Activated CD4-positive, alpha-beta T cell treated with anti-CD3 and anti-CD28 coated beads for 4 hours (primary cell): ENCODE data around the gene PPFIA1.

Experiments
- DNase-seq, 2 donors: peaks; one replicate each; pipeline ENCODE4 v3.0.0-alpha.2; 2020

Gene PPFIA1

DNA sequence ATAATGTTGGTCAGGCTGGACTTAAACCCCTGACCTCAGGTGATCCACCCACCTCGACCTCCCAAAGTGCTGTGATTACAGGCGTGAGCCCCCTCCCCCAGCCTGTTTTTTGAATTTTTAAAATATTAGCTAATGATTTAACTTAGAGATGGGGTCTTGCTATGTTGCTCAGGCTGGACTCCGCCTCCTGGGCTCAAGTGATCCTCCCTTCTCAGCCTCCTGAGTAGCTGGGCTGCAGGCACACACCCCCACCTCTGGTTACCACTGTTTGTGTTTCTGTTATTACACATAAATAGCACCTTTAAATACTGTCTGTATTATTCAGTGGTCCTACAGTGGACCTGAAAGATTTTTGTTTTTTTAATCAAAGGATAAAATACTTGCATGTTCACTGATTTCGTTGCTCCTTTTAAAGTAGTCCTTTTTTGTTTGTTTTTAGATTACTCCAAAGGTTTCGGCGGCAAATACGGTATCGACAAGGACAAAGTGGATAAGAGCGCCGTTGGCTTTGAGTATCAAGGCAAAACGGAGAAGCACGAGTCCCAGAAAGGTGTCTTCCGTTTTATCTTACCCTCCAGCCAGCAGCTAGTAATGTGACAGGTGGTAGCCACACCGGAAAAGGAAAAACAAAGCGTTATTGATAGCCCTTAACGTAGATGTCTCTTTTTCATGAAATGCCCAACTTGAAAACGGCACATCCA lies 149.0 kb downstream of the PPFIA1 start:
- no peak for DNase-seq

- no peak for DNase-seq
These were observed 149.5 kb downstream of the PPFIA1 start for GRCh38 chr11:70420008-70420464.

DNA sequence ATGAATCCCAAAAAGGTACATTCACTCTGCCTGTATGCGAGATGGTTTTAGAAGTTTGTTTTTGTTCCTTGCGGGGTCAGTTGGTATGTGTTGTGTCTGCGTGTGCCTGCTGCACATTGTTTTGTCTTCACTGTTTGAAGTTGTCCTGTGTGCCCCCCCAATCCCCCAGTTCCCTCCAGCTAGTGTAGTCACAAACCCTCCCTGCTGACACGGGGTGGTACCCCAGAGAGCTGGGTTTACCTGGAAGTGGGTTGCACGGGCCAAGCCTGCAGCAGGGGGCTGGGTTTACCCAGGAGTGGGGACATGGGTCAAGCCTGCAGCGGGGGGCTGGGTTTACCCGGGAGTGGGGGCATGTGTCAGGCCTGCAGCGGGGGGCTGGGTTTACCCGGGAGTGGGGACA lies 150.0 kb downstream of the PPFIA1 start:
- DNase-seq = no peak

GRCh38 chr11:70421123-70421522 lies 150.6 kb downstream of the PPFIA1 start:
- DNase-seq = no peak

GRCh38 chr11:70422692-70423522 lies 152.4 kb downstream of the PPFIA1 start:
- no peak for DNase-seq

GRCh38 chr11:70423523-70424505 lies 153.3 kb downstream of the PPFIA1 start:
- DNase-seq = no peak

DNA sequence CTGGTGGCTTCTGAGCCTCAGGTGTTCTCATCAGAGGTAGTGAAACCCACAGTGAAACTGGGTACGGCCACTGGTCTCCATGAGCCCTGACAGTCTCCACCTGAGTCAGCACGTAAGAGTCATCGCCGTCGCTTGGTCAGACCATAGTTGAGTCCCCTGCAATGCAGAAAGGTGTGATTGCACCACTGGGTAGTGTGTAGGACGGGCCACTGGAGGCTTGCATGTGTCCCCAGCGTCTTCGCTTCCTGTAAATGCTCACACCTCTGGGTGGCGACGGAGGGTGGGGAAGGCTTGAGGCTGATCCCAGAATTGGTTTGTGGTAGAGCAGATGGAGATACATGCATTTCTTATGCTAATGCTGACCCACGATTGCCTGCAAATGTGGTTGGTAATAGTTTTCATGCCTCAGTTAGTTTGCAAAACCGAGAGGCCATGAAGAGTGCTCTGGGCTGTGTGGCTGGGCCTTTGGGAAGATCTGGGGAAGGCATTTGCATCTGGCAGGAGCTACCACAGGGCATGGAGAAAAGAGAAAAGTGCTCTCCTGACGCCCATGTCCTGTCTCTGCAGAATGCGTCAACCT lies 154.4 kb downstream of the PPFIA1 start:
- DNase-seq = no peak

GRCh38 chr11:70427436-70427835 lies 156.9 kb downstream of the PPFIA1 start:
- no peak for DNase-seq

GRCh38 chr11:70428701-70429427 lies 158.4 kb downstream of the PPFIA1 start:
- DNase-seq = no peak

GRCh38 chr11:70429428-70429705 lies 158.9 kb downstream of the PPFIA1 start:
- DNase-seq = no peak

- DNase-seq = no peak
These were observed 159.4 kb downstream of the PPFIA1 start for GRCh38 chr11:70429724-70430521.

- no peak for DNase-seq
These were observed 160.4 kb downstream of the PPFIA1 start for GRCh38 chr11:70430671-70431574.

GRCh38 chr11:70431611-70432010 lies 161.1 kb downstream of the PPFIA1 start:
- DNase-seq = no peak

- DNase-seq = no peak
These were observed 161.6 kb downstream of the PPFIA1 start for GRCh38 chr11:70432065-70432464.

- no peak for DNase-seq
These were observed 162.1 kb downstream of the PPFIA1 start for GRCh38 chr11:70432580-70432979.

DNA sequence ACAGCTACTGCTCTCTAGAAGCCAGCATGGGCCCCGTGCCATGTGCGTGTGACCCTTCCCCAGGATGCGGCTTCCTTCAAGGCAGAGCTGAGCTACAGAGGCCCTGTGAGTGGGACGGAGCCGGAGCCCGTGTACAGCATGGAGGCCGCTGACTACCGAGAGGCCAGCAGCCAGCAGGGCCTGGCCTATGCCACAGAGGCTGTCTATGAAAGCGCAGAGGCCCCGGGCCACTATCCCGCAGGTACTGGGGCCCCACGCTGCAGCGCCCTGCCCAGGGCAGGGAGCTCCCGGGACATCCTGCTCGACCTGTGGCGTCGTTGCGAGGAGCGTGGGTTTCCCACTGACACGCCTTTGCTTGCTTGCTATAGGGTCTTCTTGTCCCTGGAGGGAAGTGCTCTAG lies 162.5 kb downstream of the PPFIA1 start:
- DNase-seq = no peak

- DNase-seq = no peak
These were observed 163.0 kb downstream of the PPFIA1 start for GRCh38 chr11:70433526-70433925.
